ENCODE data around the gene OGDH. TPM values are rescaled to one million over a fixed set of nuclear protein-coding genes. Genes with fewer than 3 reads are reported as not detected.
A peak's percentile ranks its signal among the peaks of the same experiment; 100 is the strongest.

Gene OGDH
- total RNA-seq, 1 donor from 2014 or later, result 91.3 TPM

DNA sequence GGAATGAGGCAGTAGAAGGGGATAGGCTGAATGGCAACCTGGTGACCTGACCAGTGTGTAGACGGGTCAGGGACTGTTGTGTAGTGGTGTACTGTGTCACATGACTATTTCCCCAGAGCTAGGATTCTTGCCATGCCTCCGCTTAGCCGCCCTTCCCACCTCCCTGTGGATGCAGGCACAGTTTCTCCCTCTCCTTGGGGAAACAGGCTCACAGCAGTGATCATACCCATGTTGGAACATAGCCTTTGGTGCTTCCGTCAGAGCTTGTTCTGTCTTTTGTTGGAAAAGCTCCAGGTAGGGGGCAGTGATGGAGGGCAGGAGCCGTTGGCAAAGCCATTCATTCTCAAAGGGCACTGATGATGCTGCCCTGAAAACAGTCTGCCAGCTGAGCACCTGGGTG, 44.3 kb downstream of the OGDH start:
- peak; percentile 53 for ATAC-seq
- intact Hi-C loops (cut with DNase I), result no loop called here
- peak; percentile 33 for DNase-seq (ENCODE audit: low spot score)

GRCh38 chr7:44652535-44652934, 46.1 kb downstream of the OGDH start:
- intact Hi-C loops (cut with DNase I), result no loop called here

DNA sequence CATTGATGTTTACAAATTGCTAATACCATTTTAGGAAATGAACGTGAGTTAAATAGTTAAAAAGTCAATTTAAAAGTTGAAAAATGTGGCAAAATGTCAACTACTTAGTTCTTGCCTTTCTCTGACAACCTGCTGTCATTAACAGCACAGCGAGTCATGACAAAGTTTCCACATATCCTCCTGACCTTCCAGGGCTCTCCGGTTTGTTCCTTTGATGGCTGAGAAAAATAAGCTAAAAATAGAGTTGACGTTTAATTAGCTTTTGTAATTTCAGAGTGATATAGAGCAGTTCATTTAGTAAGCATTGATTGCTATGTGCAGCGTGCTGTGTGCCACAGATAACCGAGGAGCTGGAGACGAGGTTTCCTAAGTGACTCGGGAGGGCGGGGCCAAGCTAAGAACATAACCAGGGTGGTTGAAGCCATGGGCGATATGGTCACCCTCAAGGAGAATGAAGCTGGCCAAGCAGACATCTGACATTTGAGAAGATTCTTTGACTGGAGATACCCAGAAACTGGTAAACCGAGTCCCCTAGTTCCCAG, 47.9 kb downstream of the OGDH start:
- DNase-seq (ENCODE audit: low spot score) (peak; percentile 27), ATAC-seq (no peak)
- intact Hi-C loops (cut with DNase I), result no loop called here

More at GRCh38 chr7:44652535-44652934, 46.1 kb downstream of the OGDH start:
- DNase-seq (ENCODE audit: low spot score) (peak; percentile 25), ATAC-seq (no peak)

GRCh38 chr7:44655341-44655740, 48.9 kb downstream of the OGDH start:
- ATAC-seq (no peak), DNase-seq (ENCODE audit: low spot score) (peak; percentile 10)
- intact Hi-C loops (cut with DNase I), result no loop called here

DNA sequence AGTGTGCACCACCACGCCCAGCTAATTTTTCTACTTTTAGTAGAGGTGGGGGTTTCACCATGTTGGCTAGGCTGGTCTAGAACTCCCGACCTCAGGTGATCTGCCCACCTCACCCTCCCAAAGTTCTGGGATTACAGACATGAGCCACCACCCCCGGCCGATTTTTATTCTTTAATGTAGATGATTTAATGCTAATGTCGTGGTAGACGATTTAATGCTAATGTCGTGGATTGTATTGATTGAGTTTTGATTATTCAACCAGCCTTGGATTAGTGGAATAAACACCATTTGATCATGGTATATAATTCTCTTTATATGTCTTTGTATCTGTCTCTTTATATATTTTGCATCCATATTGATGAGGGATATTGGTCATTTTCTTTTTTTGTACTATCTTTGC, 52.6 kb downstream of the OGDH start:
- peak; percentile 18 for DNase-seq (ENCODE audit: low spot score)
- ATAC-seq, result no peak
- intact Hi-C loops (cut with DNase I), result no loop called here

GRCh38 chr7:44661233-44661632, 54.8 kb downstream of the OGDH start:
- intact Hi-C loops (cut with DNase I), result no loop called here
- DNase-seq (ENCODE audit: low spot score), result no peak
- ATAC-seq, result no peak

DNA sequence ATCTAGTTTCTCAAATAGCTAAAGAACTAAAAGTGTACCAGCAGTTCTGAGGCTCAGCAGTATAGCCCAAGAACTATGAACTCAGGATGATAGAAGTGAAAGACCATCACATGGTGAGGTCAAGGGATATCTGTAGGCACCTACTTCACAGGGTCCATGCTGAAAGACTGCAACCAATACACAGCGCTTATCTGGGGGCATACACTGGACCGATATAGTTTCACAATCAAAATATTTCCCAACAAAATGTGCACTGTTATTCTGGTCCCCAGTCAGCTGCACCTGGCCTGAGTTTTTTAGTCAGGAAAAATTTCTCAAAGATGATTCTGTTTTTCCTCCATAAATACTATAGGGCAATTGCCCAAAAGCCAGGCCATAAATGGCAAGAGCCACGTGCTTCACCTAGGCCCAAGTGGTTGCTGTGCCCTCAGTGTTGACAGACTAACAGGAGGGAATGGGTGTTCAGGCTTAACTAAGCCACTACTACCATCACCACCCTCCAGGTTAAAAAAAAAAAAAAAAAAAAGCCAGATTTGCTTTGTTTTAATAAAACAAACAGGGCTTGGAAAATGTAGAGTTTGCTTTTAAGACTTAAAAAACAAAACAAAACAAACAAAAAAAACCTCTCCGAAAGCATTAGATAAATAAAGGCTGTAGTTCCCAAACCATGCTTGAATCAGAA, 58.5 kb downstream of the OGDH start:
- DNase-seq (ENCODE audit: low spot score) (no peak), ATAC-seq (no peak)
- intact Hi-C loops (cut with DNase I), result no loop called here

GRCh38 chr7:44665531-44666213, 59.2 kb downstream of the OGDH start:
- DNase-seq (ENCODE audit: low spot score), result no peak
- intact Hi-C loops (cut with DNase I), result no loop called here
- no peak for ATAC-seq

DNA sequence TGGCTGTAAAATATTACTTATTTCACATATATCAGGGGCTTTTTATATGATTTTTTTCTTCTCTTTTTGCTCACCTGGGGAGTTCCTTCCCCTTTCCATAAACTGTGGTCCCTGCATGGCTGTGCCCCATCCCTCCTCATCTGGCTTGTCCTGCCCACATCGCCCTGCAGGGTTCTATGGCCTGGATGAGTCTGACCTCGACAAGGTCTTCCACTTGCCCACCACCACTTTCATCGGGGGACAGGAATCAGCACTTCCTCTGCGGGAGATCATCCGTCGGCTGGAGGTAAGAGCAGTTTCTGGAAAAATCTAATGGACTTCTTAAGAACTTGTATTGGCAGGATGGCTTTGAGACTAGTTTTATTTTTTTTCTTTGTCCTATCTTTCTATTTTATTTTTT, 60.1 kb downstream of the OGDH start:
- no peak for ATAC-seq
- intact Hi-C loops (cut with DNase I), result no loop called here
- no peak for DNase-seq (ENCODE audit: low spot score)

DNA sequence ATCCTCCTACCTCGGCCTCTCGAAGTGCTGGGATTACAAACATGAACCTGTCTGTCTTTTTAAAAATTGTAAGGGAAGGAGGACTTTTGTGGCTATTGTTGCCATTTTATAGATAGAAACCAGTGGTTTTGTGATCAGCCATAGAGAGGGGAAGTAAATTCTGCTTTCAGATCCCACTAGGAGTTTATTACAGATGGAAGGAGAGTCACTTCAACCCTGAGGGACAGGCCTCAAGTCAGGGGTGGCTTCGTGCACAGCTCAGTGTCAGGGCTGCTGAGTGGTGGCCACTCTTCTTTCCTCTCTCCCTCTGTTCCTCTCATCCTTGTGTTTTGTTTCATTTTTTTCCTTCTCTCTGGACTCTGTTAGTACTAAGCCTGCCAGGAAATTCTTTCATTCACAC, 60.8 kb downstream of the OGDH start:
- intact Hi-C loops (cut with DNase I), result no loop called here
- DNase-seq (ENCODE audit: low spot score) (no peak), ATAC-seq (no peak)

DNA sequence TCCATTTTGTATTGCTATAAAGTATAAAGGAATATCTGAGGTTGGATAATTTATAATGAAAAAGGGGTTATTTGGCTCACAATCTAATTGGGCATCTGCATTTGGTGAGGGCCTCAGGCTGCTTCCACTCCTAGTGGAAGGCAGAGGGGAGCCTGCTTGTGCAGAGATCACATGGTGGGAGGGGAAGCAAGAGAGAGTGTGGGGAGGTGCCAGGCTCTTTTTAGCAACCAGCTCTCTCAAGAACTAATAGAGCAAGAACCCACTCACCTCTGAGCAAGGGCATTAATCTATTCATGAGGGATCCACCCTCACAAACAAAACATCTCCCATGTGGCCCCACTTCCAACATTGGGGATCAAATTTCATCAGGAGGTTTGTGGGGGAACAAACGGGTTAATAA, 64.6 kb downstream of the OGDH start:
- DNase-seq (ENCODE audit: low spot score) (no peak), ATAC-seq (no peak)
- intact Hi-C loops (cut with DNase I), result no loop called here

DNA sequence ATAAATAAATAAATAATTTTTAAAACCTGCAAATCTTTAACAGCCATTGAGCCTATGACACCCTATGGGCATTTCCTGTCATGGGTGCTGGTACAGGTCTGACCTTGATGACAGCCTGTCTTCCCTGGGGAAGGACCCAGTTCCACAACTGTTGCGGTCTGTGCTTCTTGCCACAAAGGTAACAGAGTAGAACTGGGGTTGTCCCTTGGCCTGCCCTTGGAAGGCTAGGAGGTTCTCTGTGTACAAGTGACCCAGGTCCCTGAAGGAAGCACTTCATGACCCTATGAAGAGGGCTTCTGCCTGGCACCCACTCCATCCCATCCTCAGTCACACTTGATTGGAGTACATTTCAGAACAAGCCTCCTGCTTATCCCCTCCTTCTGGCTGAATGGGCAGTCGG, 66.9 kb downstream of the OGDH start:
- intact Hi-C loops (cut with DNase I), result no loop called here
- ATAC-seq (no peak), DNase-seq (ENCODE audit: low spot score) (no peak)

DNA sequence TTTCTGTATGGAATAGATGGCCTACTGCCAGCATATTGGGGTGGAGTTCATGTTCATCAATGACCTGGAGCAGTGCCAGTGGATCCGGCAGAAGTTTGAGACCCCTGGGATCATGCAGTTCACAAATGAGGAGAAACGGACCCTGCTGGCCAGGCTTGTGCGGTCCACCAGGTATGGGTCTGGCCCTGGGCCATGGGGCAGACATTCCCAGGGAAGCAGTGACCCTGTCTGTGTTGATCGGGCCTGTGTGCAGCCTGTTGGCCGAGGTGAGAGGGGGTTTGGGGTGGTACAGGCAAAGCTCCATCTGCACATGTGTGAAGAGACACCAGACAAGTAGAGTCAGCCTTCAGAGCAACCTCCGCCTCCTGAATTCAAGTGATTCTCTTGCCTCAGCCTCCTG, 67.3 kb downstream of the OGDH start:
- ATAC-seq (no peak), DNase-seq (ENCODE audit: low spot score) (no peak)
- intact Hi-C loops (cut with DNase I), result no loop called here

DNA sequence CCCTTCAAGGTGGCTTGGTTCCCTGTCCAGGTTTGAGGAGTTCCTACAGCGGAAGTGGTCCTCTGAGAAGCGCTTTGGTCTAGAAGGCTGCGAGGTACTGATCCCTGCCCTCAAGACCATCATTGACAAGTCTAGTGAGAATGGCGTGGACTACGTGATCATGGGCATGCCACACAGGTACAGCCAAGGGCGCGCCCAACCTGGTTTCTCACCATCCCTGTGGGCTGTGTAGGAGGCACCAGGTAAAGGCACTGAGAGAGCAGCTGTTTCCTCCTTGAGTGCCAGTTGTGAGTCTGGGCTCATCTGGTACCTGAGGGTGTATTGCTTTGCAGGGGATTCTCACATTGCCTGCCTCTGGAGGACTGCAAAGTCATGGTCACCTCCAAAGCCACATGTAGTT, 68.0 kb downstream of the OGDH start:
- intact Hi-C loops (cut with DNase I), result no loop called here
- no peak for DNase-seq (ENCODE audit: low spot score)
- ATAC-seq, result no peak

DNA sequence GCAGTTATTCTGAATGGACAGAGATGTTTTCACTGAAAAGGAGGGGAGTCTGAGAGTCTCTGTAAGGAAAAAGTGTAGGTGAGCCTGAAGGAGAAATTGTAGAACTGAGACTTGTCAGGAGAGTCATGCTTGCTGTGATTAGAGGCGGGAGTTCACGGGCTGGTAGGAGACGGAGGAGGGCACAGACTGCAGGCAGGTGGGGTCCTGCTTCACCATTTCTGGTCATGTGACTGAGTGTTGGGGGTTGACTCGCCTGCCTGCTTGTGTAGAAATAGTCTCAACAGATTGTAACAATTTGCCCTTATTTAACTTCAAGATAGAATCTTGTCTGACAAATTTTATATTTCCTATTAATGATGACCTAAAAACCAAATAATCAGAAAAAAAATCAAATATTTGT, 70.3 kb downstream of the OGDH start:
- intact Hi-C loops (cut with DNase I), result no loop called here
- DNase-seq (ENCODE audit: low spot score) (no peak), ATAC-seq (no peak)

GRCh38 chr7:44678101-44678470, 71.7 kb downstream of the OGDH start:
- DNase-seq (ENCODE audit: low spot score), result no peak
- no peak for ATAC-seq
- intact Hi-C loops (cut with DNase I), result no loop called here

- no peak for DNase-seq (ENCODE audit: low spot score)
- intact Hi-C loops (cut with DNase I), result no loop called here
- peak; percentile 88 for ATAC-seq
These were observed 72.2 kb downstream of the OGDH start for GRCh38 chr7:44678471-44679179.

DNA sequence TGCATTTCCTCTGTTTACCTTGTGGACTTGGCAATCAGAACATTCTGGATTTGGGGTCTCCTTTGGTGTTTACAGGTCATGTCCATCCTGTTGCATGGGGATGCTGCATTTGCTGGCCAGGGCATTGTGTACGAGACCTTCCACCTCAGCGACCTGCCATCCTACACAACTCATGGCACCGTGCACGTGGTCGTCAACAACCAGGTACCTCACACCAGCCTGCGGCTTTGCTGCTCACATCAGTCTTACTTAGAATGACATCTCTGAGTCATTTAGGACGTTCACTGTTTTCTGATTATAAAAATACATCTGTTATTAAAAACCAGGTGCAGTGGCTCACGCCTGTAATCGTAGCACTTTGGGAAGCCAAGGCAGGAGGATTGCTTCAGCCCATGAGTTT, 75.2 kb downstream of the OGDH start:
- DNase-seq (ENCODE audit: low spot score) (no peak), ATAC-seq (no peak)
- intact Hi-C loops (cut with DNase I), result no loop called here

GRCh38 chr7:44685723-44686122, 79.3 kb downstream of the OGDH start:
- DNase-seq (ENCODE audit: low spot score) (no peak), ATAC-seq (no peak)
- intact Hi-C loops (cut with DNase I), result no loop called here

DNA sequence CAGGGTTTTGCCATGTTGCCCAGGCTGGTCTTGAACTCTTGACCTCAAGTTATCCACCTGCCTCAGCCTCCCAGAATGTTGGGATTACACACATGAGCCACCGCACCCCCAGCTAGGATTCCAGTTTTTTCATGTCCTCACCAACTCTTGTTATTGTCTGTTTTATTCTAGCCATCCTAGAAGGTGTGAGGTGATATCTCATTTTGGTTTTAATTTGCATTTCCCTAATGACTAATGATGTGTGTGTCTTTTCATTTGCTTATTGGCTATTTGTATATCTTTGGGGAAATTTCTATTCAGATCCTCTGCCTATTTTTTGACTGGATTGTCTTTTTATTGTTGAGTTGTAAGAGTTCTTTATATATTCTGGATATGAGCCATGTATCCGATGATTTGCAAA, 83.0 kb downstream of the OGDH start:
- ATAC-seq (no peak), DNase-seq (ENCODE audit: low spot score) (no peak)
- intact Hi-C loops (cut with DNase I), result no loop called here

Data from sciatic nerve (tissue), 2 donors.